T1000 (cell line): Measurements from ENCODE around the gene ITGA7.
A peak's percentile ranks its signal among the peaks of the same experiment; 100 is the strongest.

Experiments used
- DNase-seq: peaks from one replicate; lab custom pipeline; 2025; ENCODE audit warnings: mixed read lengths; lab: John Stamatoyannopoulos, UW

The ITGA7 gene

DNA sequence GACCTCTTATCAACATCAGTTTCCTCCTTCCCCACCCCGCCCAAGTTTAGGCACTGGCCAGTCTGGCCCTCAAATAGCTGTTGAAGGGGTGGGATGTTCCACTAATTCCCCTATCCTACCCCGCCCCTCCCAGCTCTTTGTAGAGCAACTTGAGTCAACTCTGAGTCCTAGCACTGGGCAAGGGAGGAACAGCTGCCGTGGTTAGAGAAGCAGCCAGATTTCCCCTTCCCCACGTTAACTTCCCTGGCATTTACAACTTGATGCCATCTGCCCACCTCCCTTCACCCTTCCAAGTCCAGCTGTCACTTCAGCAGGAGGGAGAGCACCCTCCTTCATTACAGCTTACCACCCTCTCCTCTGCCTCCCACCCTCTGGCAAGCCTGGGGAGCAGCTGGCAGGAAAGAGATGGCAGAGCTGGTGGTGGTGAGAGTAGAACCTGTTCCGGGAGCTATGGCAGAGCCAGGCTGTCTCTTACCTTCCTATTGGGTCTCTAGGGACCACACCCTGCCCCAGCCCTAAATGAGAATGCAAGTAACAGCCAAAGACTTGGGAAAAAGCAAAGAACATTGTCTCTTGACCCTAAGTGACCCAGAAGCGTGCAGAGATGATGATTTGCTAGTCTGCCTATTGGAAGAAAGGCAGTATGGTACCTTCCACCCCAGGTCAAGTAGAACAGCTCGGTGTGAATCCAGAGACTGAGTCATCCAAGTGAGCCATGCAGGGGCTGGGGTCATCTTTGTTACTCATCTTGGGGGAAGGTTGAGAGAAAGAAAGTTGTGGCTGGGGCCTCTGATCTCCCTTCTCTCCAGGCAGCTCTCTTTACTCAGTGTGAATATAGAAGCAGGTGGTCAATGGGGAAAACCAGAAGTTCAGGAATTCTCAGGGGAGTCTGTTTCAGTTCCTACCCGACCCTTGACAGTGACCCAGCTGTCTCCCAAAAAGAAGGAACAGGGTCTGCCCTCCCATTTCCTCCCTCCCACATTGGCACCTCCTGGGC, 9.6 kb upstream of the ITGA7 start:
- no peak for DNase-seq

DNA sequence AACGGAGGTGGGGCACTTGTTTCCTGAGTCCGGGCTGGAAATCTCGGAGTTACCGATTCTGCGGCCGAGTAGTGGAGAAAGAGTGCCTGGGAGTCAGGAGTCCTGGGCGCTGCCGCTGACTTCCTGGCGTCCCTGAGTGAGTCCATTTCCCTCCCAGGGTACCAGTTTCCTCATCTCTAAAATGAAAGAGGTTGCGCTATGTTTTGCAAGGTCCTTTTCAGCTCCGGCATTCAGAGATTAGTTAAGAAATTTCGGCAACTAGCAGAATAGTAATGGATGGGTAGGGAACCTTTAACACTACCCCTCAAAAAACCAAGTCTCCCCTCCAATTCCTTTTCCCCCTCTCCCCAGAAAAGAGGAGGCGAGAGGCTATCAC, 8.9 kb upstream of the ITGA7 start:
- DNase-seq, result no peak

DNA sequence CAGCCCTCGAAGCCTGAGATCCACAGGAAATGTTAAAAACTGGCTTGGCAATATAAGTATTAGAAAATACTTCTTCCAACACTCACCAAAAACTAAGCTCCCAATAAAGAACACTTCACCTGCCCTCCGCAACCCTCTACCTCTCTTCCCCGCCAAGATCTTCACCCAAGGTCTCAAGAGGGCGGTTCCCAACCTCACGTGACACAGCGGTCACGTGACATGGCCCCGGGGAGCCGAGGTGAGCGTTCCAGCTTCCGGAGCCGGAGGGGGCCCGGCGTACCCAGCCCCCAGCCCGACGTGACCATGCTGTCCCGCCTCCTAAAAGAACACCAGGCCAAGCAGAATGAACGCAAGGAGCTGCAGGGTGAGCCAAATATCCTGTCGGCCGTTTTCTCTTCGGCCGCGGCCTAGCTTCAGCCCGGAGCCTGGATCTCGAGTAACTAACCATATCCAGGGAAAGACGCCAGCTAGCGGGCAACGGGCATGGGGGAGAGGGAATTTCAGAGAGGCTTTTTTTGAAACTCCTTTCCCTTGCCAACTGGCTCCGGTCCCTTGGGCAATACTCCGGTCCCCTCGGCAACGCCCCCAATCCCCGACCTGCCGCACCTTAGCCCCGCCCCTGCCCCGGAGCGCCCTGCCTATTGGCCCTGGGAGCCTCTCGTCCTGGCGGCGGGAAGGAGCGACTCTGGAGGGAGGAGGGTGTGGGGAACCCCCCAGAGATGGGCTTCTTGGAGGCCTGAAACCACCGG, 8.3 kb upstream of the ITGA7 start, which contains the start of gene BLOC1S1:
Gene BLOC1S1, plus strand, starts transcription at position 214 of the 749 bp plus-strand sequence. Its CDS starts 6 bp downstream, at position 220.
- DNase-seq, result peak; percentile 88

DNA sequence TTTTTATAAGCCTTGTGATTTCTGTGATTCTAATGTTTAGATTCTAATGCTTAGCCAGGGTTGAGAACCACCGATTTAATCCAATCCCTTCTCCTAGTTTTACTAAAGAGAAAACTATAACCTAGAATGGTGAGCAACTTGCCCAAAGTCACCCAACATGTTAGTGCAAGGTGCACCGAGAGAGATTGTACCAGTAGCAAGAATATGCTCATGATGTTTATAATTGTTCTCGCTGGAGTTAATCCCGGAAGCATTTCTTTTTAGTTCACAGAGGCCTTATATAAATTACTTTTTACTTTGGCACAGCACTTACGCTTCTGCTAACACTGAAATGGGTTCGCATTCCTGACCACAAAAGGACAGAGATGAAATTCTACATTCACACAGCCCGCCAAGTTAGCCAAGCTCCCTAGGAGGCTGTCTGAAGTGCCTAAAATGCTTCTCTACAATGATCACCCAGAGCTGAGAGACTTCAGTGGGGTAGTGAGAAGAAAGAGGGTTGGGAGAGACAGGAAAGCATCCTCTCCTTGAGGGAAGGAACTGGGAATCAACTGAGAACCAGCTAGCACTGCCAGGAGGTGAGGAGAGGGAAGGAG, 7.6 kb upstream of the ITGA7 start:
- no peak for DNase-seq

DNA sequence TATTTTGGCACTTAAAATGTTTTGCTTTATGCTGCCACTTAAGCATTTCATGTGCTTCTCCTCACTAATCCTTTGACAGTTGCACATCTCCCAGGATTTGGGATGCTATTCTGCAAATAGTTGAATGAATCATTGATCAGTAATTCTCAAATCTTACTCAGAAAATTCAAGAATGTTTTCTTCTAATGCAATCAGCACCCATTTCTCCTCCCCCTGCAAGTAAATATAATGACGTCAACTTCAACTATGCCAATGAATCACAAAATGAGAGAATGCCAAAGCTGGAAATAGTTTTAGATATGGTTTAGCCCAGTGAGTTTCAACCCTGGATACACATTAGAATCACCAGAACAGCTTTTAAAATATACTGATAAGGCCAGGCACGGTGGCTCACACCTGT, 6.0 kb upstream of the ITGA7 start:
- no peak for DNase-seq

DNA sequence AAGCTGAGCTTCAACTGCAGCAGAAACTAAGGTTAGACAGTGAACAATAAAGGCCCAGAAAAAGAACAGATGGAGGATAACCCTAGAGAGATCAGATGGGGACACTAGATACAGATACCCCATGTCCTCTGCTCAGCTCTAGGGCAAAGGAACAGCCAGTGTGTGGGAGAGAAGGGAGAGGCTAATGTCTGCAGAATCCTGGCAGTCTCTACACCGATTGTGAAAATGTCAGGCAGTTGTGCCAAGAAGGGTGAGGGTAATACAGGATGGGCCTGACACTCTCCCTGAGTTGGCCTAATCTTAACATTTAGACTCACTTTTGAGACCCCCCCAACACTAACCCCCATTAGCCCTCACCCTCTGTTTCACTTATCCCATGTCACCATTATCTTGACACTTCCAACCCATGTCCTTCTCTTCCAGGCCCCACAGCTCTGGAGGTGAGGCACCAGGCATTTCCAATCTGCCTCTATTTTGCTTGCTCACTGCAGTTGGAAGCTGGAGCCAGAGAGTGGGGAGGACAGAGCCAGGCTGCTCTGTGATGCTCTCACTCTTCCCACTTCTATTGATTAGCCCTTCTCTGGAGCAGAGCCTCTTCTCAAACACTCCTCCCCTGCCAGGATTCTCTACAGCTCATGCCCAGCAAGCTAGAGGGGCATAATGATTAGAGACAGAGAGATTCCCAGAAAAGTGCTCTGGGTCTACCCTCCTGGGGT, 5.2 kb upstream of the ITGA7 start:
- DNase-seq, result no peak

DNA sequence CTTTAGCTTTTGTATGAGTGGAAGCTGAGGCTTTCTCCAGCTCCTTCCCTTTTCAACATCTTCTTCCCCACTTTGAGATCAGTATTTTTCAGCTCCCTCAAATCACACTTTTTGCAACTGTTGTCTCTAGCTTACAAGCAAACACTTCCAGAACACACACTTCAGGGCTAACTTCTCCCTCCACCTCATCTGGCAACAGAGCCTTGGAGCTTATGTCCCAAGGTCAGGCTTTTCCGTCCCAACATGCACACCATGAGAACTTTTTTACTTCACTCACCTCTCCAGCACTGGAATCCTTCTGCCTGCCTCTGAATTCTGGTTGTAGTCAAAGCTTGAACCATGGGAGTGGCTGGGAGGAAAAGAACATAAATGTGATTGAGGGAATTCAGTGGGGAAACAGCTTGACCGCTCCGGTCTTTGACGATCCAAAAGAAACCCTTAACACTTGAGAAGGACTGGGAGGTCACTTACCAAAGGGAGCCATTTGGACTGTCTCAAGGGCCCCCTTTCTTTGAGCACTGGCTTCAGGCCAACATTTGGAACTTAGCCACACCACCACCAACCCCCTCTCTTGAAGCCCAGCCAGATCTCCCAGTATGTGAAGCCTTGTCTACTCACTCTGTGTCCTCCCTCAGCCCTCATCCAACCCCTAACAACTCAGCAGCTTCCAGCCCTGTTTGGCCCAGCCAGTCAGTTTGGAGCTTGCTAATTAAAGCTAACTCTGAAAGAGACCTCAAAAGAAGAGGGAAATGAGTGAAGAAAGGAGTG, 4.3 kb upstream of the ITGA7 start:
- DNase-seq, result no peak

DNA sequence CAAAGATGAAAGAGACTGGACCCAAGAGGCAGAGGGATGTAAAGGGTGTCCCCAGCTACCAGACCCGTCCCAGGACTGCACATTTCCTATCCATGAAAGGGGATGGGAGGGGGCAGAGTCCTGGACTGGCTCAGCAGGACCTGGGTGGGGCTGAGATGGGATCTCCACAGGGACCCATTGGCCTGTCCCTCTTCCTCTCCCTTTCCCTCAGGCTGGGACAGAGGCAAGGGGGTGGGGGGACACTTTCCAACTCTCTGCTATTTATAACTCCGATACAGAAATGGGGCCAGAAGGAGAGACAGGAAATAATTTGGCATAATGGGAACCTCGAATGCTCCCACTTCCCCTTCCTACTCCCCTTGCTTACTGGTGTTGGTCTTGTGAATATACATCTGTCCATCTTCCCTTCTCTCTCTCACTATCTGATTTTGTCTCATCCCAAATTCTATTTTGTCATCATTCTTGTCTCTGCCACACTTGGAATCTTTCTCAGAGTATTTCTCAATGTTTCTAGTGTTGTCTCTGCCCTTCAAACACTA, 1.1 kb upstream of the ITGA7 start:
- no peak for DNase-seq

DNA sequence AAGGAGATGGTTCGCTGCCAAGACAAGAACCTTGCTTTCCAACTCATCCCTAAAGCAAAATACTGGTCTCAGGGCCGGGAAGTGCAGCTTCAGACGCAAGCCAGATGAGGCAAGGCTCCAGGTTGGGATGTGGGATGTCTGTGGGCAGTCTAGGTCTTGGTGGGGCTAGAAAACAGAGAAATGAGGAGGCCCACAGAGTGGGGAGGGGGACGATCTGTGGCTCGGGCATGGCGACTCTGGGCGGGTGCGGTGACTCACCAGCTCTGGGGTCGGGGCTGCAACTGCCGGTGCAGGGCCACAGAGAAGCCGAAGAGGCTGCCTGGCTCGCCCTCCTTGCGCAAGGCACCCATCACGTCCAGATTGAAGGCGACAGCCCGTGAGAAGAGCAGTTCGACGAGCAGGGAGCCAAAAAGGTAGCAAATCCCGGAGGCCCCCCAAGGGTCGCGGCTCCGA, 459 bp downstream of the ITGA7 start:
- no peak for DNase-seq

DNA sequence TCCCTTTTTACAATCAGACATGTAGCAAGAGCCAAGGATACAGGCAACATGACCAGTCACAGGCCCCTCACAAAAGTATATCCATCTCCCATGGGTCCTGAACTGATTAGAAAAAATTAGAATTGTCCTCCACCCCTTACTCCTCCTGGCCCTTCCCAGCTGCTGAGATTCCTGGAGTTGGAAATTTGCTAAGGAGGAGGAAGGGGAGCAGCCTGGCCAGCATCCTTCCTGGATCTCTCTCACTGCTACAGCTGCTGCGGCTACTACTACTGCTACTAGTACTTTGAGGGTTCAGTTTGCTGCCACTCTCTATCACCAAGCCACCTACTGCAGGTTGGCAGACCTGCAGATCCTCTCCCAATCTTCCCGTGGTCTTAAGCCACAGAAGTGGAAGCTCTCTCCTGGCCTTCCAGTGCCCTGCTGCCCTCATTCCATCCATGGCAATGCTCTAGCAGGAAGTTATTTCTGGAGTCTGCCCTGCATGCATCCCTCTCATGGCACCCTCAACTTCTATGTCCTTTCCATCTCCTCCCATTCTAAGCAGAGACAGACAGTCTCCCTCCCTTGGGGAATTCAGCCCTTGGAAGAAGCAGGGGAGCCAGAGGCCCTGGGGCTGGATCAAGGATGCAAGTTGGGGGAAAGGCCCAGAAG, 1.0 kb downstream of the ITGA7 start:
- no peak for DNase-seq

DNA sequence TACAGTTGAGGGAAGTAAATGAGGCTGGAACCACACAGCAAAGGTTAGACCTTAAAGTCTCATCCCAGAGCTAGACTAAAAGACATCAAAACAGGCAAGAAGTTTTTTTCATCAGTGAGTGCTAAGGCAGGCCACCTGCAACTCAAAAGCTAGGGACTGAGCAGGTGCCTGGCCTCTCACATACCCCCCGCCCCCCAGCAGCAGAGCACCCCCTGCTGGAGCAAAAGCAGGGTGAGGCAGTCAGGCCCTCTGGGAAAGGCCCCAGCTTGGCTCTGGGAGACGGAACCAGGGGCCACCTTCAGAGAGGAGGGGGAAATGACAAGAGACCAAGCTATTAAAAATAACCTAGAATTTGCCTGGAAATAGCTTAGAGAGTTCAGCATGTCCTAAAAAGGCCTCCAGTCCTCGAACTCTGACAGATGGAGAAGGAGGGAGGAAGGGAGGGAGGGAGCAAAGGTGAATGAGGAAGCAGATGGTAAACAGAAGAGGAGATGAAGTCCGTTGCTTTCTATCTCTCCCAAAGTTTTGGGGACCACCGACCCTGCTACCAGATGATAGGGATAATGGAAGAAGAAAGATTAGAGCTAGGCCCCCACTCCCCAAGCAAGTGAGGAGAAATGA, 1.8 kb downstream of the ITGA7 start:
- DNase-seq, result no peak

DNA sequence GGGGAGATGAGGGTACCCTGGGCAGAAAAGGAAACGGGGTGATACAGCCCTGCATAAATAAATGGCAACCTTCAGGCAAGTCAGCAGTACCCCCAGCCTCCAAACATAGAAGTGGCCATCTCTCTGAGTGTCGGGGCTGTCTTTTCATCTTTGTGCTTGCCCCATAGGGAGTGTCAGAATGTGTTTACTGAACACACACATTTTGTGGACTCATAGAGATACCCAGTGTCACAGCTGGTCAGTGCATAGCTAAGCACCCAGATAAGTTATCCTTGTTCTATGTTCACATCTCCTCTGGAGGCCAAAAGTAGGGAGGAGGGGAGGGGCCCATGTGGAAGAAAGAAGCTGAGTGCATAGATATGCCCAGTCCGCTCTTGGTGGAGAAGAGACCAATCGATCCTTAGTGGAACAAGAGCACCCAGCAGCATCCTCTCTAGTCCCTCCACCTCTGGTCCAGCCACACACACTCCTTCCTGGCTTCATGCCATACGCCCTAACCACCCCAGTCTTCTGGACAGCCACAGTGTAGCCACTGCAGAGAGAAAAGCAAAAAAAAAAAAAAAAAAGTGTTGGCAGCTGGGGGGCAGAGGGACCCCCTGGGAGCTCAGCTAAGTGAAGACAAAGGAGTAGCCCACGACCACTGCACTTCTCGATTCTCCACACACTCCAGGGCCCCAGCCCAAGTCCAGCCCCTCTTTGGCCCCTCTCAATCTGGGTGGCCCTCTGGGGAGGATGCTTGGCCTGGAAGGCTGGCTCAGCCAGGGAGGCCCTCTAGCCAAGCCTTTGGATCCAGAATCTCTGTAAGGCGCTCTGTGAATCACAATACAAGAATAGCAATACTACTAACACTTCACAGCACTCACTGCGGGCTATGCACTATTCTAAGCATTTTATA, 2.6 kb downstream of the ITGA7 start:
- no peak for DNase-seq

DNA sequence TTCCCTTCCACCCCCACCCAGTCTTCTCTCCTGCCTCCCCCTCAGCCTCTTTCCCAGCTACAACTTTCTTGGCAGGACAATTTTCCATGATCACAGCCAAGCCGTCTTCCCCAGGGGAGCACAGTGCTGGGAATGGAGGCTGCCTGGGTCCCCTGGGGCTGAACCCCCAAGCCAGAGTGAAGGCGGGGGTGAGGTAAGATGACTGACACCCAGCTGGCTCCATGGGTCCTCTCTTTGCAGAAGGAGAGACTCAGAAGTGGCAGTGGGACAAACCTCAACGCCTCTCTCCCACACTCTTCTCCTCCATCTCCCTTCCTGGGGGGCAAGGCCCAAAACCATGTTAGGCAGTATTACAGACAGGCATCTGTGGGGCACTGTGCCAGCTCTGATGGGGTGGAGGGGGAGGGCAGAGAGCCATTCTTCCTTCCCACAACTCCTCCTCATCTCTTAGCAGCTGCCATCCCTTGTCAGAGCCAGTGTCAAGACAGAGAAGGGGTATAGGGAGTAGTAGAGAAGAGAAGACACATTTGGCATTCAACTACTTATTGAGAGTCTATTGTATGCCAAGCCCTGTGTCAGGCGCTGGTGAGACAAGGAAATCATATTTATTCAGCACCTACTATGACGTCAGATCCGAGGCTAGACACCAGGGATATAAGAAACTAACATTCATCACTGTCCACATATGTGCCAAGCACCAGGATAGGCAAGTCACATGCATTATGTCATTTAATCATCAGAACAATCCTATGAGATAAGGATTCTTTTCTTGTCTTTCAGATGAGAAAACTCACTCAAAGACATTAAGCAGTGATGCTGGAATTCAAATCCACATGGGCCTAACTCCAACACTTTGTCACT, 3.6 kb downstream of the ITGA7 start:
- DNase-seq, result no peak

DNA sequence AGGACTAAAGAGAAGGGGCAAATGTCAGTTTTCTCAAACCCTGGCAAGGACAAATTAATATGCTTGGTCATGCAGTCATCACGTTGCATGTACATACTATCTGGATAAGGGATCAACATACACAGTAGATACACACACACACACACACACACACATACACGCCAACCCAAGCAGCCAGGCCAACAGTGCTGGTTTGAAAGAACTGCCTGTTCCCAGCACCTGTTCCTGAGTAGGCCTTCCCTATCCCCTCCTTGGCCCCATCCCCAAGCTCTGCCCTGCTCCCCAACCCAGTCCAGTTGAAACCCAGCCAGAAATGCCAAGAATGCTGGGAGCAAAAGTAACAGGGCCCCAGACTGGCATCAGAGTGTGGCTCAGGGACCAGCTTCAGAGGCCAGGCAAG, 4.4 kb downstream of the ITGA7 start:
- DNase-seq, result no peak

DNA sequence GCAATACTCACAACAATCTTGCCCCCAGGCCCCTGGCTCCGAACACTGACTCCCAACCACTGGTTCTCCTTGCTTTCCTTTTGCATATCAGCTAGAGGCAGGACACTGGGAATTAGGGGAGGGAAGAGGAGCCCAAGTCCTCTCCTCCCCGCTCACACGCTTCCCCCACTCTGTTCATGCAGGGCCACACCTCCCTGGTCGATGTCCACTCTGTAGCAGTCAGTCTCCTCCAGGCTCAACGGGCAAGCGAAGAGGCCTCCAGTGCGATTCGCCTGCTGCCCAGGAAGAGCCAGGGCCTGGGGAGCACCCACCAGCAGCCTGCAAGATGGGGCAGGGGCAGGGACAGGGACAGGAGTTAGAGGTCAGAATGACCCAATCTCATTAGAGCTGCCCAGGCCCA, 4.8 kb downstream of the ITGA7 start:
- no peak for DNase-seq

DNA sequence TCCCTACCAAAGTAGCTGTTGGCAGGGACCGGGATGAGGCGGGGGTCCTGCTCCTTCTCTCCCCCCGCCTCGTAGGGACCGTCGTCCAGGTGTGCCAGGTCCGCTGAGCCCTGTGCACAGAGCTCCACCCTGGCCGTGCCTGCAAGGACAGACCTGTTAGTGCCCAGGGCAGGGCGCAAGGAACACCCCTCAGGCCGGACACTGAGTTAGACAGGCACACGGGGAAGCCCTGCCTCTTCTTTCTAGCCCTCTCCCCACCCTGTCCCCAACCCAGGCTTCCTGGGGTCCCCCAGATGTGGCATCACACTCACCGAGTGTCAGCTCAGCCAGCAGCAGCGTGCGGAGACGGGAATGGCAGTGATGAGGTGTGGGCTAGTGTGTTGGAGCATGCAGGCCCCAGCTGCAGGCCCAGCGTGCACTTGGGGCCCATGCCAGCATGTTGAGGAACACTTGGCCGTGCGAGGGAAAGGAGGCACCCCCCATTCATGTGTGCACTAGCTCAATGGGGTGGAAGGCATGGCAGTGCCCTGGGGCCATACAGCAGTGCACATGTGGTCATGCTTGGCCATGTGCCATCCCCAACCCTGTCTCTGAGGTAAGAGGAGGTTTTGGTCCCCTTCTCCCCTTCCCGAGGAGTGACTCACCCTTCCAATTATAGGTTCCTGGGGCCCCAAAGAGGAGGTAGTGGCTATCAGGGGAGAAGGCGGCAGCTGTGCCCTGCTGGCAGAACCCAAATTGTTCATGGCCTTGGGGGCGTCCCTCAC, 7.3 kb downstream of the ITGA7 start:
- DNase-seq, result peak; percentile 63

DNA sequence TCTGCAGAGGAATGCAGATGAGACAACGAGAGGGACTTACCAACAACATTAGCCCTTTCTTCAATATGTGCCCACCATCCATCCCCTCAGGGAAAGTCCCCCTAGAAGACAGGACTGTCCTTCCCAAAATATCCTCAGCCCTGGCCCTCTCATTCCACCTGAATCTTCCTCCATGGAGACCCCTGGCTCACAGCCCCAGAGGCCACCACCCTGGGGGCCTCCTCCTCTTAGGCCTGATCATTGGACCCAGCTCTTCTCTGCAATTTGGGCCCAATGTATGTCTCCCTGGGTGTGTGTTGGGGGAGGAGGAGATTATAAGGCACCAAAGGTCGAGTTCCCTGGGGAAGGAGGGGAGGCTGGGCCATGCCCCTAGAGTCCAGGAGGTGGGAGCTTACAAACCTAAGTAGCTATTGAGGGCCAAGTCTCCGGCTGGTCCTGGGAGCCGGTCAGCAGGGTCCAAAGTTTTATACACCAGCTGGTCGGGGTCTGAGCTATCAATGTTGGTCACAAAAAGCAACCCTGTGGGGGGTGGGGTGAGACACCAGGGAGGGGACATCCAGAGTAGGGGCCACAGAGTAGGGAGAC, 8.1 kb downstream of the ITGA7 start:
- no peak for DNase-seq
